ENCODE data around the gene NHERF2.

Gene NHERF2

GRCh38 chr16:1990351-1991134 lies 36.2 kb upstream of the NHERF2 start:
- Histone ChIP-seq H3K79me2 (ENCODE audit: insufficient read depth, low read length) (no peaks in the 10 kb centered on the region), H3K9ac (ENCODE audit: low read length) (peak overlapping the region; percentile 5; the same call in 1 of the 2 replicates), H4K20me1 (ENCODE audit: low read depth, low read length) (no peaks in the 10 kb centered on the region), H3K9me2 (replicated peaks; ENCODE audit: insufficient read depth, low read length) (no peaks in the 10 kb centered on the region), H3F3A (ENCODE audit: insufficient read depth) (peaks cover 10% of the 10 kb centered on the region), H3K4me2 (ENCODE audit: low read depth, low read length, poor library complexity, severe bottlenecking) (peak overlapping the region; percentile 40), H3K9me3 (ENCODE audit: insufficient read depth, low read length) (no peaks in the 10 kb centered on the region), H3K27ac (ENCODE audit: low read depth, low read length) (no peak overlapping the region), H3K4me3 (ENCODE audit: insufficient read depth, low read length, poor library complexity, severe bottlenecking) (peak overlapping the region; percentile 17), H3K27me3 (ENCODE audit: low read length) (no peaks in the 10 kb centered on the region), H2AFZ (ENCODE audit: low read depth, low read length, severe bottlenecking) (no peak overlapping the region), H3K36me3 (ENCODE audit: low read length) (no peaks in the 10 kb centered on the region)
- 0 out of 2 replicates have a peak, but pooled peaks have one; percentile 42 for TF ChIP-seq EZH2phosphoT487 (conservative IDR thresholded peaks at IDR 0.05; ENCODE audit: low read length)
- TF ChIP-seq, protein P1, sequence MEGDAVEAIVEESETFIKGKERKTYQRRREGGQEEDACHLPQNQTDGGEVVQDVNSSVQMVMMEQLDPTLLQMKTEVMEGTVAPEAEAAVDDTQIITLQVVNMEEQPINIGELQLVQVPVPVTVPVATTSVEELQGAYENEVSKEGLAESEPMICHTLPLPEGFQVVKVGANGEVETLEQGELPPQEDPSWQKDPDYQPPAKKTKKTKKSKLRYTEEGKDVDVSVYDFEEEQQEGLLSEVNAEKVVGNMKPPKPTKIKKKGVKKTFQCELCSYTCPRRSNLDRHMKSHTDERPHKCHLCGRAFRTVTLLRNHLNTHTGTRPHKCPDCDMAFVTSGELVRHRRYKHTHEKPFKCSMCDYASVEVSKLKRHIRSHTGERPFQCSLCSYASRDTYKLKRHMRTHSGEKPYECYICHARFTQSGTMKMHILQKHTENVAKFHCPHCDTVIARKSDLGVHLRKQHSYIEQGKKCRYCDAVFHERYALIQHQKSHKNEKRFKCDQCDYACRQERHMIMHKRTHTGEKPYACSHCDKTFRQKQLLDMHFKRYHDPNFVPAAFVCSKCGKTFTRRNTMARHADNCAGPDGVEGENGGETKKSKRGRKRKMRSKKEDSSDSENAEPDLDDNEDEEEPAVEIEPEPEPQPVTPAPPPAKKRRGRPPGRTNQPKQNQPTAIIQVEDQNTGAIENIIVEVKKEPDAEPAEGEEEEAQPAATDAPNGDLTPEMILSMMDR (IDR thresholded peaks at IDR 0.05; ENCODE audit: insufficient read depth, low read length, poor library complexity, severe bottlenecking) = no peak

GRCh38 chr16:1991135-1991551 lies 35.6 kb upstream of the NHERF2 start:
- Histone ChIP-seq H3K27me3 (ENCODE audit: low read length) (no peaks in the 10 kb centered on the region), H2AFZ (ENCODE audit: low read depth, low read length, severe bottlenecking) (no peak overlapping the region), H3K27ac (ENCODE audit: low read depth, low read length) (no peak overlapping the region), H3K4me3 (ENCODE audit: insufficient read depth, low read length, poor library complexity, severe bottlenecking) (no peak overlapping the region), H3K9me3 (ENCODE audit: insufficient read depth, low read length) (no peaks in the 10 kb centered on the region), H3K79me2 (ENCODE audit: insufficient read depth, low read length) (no peaks in the 10 kb centered on the region), H3K9ac (ENCODE audit: low read length) (no peak overlapping the region), H4K20me1 (ENCODE audit: low read depth, low read length) (no peaks in the 10 kb centered on the region), H3K4me2 (ENCODE audit: low read depth, low read length, poor library complexity, severe bottlenecking) (peak overlapping the region; percentile 40), H3K9me2 (replicated peaks; ENCODE audit: insufficient read depth, low read length) (no peaks in the 10 kb centered on the region), H3K36me3 (ENCODE audit: low read length) (no peaks in the 10 kb centered on the region), H3F3A (ENCODE audit: insufficient read depth) (peaks cover 10% of the 10 kb centered on the region)
- TF ChIP-seq EZH2phosphoT487 (conservative IDR thresholded peaks at IDR 0.05; ENCODE audit: low read length) = no peak
- TF ChIP-seq, protein P1 (IDR thresholded peaks at IDR 0.05; ENCODE audit: insufficient read depth, low read length, poor library complexity, severe bottlenecking) = no peak

- no peak for TF ChIP-seq EZH2phosphoT487 (conservative IDR thresholded peaks at IDR 0.05; ENCODE audit: low read length)
- Histone ChIP-seq H2AFZ (ENCODE audit: low read depth, low read length, severe bottlenecking) (no peak overlapping the region), H3K9me2 (replicated peaks; ENCODE audit: insufficient read depth, low read length) (no peaks in the 10 kb centered on the region), H3K9ac (ENCODE audit: low read length) (no peak overlapping the region), H3K36me3 (ENCODE audit: low read length) (no peaks in the 10 kb centered on the region), H3K9me3 (ENCODE audit: insufficient read depth, low read length) (no peaks in the 10 kb centered on the region), H3K4me3 (ENCODE audit: insufficient read depth, low read length, poor library complexity, severe bottlenecking) (no peak overlapping the region), H3K27ac (ENCODE audit: low read depth, low read length) (no peak overlapping the region), H3K79me2 (ENCODE audit: insufficient read depth, low read length) (no peaks in the 10 kb centered on the region), H3K4me2 (ENCODE audit: low read depth, low read length, poor library complexity, severe bottlenecking) (peak overlapping the region; percentile 40), H3F3A (ENCODE audit: insufficient read depth) (peaks cover 10% of the 10 kb centered on the region), H3K27me3 (ENCODE audit: low read length) (no peaks in the 10 kb centered on the region), H4K20me1 (ENCODE audit: low read depth, low read length) (no peaks in the 10 kb centered on the region)
These were observed 35.1 kb upstream of the NHERF2 start for GRCh38 chr16:1991588-1991947.
